ENCODE measurements around the gene WLS.
A peak's percentile ranks its signal among the peaks of the same experiment; 100 is the strongest.

Gene WLS

DNA sequence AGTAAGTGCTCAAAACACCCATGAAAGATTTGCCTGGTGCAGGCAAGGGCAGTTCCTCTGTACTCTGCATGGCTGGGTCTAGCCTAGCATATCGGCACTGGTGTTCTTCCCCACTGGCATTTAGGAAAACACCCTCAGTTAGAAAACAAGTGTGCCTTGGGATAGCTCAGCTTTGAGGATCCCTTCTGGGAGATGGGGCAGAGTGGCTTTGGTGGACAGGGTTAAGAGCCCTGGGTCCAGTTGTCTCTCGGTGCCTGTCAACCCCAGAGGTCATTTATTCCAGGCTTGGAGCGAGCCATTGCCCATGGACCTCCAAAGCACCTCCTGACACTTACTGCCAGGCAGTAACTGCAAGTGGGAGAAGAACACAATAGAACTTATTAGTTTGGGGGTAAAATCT is 101.1 kb downstream of the WLS start:
- DNase-seq (ENCODE audit: low read depth) = no peak

- DNase-seq (ENCODE audit: low read depth) = no peak
These were observed 102.6 kb downstream of the WLS start for GRCh38 chr1:68129536-68130250.

DNA sequence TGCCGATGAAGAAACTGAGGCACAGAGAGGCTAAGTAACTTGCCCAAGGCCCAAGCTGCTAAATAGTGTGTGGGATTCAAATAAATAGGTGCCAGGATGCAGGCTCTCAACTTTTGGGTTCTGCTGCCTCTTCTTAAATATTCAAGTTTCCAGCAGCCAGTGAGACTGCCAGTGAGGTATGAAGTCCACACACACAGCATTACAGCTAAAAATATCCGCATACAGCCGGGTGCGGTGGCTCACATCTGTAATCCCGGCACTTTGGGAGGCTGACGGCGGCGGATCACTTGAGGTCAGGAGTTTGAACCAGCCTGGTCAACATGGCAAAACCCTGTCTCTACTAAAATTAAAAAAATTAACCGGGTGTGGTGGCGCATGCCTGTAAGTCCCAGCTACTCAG is 103.5 kb downstream of the WLS start:
- no peak for DNase-seq (ENCODE audit: low read depth)

DNA sequence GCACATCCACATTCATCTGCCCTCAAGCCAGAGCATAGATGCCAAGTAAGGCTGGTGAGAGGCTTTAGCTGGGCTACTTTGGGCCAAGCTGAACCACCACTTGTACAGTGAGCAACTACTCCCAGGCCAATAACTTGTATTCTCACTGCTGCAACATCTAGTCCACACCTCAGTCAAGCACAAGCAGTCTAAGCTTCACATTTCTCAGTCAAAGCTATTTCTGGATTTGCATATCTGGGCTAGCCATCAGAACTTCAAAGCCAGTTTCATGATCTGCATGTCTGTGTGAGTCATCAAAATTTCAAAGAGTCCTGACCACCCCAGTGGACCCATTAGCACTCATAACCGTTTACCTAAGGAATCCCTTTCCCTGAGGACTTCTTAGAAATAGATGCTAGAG is 104.2 kb downstream of the WLS start:
- no peak for DNase-seq (ENCODE audit: low read depth)

DNA sequence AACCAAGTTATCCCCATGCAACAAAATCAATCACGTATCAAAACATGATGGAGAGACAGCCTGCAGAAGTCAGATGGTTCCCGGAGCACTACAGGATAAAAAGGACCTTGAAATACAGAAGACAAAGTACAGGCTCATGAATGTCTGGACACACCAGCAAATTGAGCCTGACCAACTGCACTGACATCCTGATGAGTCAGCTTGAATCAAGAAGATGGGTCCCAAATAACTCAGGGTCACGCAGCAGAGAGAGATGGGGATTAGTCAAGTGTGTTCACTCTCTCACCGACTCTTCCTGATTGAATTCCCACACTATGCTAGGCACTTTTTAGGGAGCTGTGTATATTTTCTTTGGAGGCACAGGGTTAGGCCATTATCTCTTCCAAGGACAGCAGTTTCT is 110.8 kb downstream of the WLS start:
- DNase-seq (ENCODE audit: low read depth) = no peak

- DNase-seq (ENCODE audit: low read depth) = no peak
These were observed 112.1 kb downstream of the WLS start for GRCh38 chr1:68120136-68120791.

- no peak for DNase-seq (ENCODE audit: low read depth)
These were observed 112.9 kb downstream of the WLS start for GRCh38 chr1:68119445-68119844.

GRCh38 chr1:68117416-68117815 is 114.9 kb downstream of the WLS start:
- DNase-seq (ENCODE audit: low read depth) = no peak

DNA sequence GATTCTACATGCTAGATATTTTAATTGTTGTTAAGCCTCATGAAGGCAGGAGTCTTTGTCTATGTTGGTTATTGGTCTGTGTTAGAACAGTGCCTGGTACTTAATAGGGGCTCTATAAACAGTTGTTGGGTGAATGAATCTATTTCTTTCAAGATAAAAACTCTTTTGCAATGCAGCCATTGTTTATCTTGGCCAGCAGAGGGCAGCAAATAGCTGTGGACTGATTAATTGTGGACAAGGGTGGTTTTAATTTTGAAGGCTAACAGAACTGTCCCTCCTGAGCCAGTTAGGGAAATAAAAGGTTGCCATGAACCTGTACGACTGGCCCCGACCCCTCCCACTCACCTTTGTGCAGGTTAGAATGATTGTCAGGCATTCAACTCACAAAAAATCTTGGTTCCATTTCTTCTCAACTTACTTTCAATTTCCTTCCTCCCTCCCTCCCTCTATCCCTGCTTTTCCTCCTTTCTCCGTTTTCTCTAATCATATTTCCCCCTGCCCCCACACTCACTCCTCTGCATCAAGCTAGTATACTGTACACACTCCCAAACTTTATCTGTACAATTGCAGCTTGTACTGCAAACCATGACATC is 115.6 kb downstream of the WLS start:
- peak; percentile 33 for DNase-seq (ENCODE audit: low read depth)

- no peak for DNase-seq (ENCODE audit: low read depth)
These were observed 117.0 kb downstream of the WLS start for GRCh38 chr1:68115308-68115707.

GRCh38 chr1:68113966-68114365 is 118.4 kb downstream of the WLS start:
- no peak for DNase-seq (ENCODE audit: low read depth)

- DNase-seq (ENCODE audit: low read depth) = no peak
These were observed 119.5 kb downstream of the WLS start for GRCh38 chr1:68112835-68113243.

DNA sequence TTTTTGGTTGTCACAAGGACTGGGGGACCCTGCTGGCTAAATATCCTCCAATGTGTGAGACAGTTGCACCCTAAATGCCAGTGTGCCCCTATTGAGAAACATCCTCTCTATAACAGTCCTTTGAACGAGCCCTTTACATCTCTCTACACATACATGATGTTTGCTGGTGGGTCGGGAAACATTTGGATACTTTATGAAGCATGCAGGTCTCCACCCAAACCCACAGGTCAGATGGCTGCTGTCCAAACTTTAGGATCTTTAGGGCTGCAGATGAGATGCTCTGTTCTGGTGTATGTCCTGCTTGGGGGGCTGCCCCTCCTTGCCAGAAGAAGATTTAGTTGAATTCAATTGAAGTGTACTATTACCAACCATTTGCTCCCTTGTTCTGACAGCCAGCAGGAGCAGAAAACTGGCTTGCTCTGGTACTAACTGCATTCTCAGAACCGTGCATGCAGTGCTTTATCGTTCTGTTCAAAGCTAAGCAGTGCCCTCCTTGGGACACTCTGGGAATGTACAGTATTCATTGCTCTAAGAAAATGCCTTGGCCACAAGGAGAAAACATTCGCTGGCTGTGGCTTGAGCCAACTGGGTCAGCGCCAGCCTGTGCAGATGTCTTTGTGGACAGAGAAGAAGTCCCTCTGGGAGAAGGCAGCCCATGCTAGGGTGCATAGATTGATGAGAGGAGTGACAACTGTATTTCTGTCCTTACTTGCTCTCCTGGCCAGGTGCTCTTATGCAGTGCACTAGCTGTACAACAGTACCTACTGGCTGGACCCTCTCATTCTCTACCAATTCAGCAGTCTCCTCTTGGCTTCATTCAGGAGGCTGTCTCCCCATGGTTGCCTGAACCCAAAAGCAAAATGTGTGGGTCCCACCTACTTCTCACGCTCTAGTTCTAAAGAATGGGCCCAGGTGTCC is 120.5 kb downstream of the WLS start:
- no peak for DNase-seq (ENCODE audit: low read depth)

GRCh38 chr1:68107771-68108170 is 124.6 kb downstream of the WLS start:
- DNase-seq (ENCODE audit: low read depth) = no peak

- no peak for DNase-seq (ENCODE audit: low read depth)
These were observed 128.3 kb downstream of the WLS start for GRCh38 chr1:68103884-68104554.

- DNase-seq (ENCODE audit: low read depth) = no peak
These were observed 129.2 kb downstream of the WLS start for GRCh38 chr1:68103011-68103545.

- no peak for DNase-seq (ENCODE audit: low read depth)
These were observed 130.5 kb downstream of the WLS start for GRCh38 chr1:68101829-68102228.

DNA sequence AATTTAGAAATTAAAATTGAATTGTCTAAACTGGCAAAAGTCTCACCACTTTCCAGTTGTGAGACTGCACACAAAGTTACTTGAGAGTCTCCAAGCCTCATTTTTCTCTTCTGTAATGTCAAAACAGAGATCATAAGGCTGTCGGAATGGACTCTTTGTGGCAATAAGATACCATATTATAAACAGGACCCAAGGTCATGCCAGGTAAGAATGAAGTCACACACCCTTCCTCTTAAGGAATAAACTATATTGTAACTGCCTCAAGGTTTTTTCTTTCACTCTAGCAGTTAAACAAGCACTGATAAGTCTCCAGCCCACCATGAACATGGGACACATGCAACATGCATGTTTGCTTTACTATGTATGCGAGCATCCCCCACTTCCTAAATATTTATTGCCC is 131.8 kb downstream of the WLS start:
- no peak for DNase-seq (ENCODE audit: low read depth)

GRCh38 chr1:68093737-68094136 is 138.6 kb downstream of the WLS start:
- no peak for DNase-seq (ENCODE audit: low read depth)

- no peak for DNase-seq (ENCODE audit: low read depth)
These were observed 145.1 kb downstream of the WLS start for GRCh38 chr1:68087184-68087583.

DNA sequence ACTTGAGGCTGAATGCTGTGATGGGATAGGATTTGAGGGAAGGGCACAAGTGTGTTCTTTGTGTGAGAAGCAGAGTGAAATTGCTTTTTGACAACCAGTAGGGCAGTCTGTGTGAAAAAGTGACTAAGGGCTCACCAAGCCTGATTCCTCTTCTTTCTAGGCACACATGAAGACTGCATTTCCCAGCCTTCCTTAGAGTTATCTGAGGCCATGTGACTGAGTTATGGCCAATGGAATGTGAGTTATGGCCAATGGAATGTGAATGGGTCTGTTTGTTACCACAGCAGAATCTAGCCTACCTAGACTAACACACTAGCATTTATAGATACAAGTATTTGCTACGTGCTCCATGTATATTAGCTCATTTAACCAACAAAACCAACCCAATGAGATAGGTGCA is 146.6 kb downstream of the WLS start:
- no peak for DNase-seq (ENCODE audit: low read depth)

- no peak for DNase-seq (ENCODE audit: low read depth)
These were observed 148.6 kb downstream of the WLS start for GRCh38 chr1:68083686-68084085.
